CD14-positive monocyte (primary cell): ENCODE data around the gene WDR91. TPM values are rescaled to one million over a fixed set of nuclear protein-coding genes. Genes with fewer than 3 reads are reported as not detected.
A peak's percentile ranks its signal among the peaks of the same experiment; 100 is the strongest.

Experiments
- DNase-seq, 3 donors: peaks; one replicate each; pipeline ENCODE4 v3.0.0-alpha.2; 2011 to 2022
- H2AFZ ChIP-seq: 2 replicates; pipeline ENCODE4 v1.6.0; 2012; ENCODE audit warnings: mild to moderate bottlenecking, low read depth, low read length, inconsistent platforms; ENCODE audit not compliant: insufficient read depth, poor library complexity, severe bottlenecking
- H3K27ac ChIP-seq, 2 donors: 1 replicate in 1 of 2; 2 replicates in 1 of 2; pipeline ENCODE4 v1.5.1; 2012 to 2013; ENCODE audit warnings: low read length in 2 of 2, control low read depth in 1 of 2, inconsistent platforms in 1 of 2, low read depth in 1 of 2, mild to moderate bottlenecking in 1 of 2
- H3K27me3 ChIP-seq, 2 donors: one replicate each; pipeline versions ENCODE4 v1.6.0 to v1.6.1; 2011 to 2013; ENCODE audit warnings: low read length in 2 of 2; ENCODE audit not compliant: control insufficient read depth in 2 of 2, insufficient read depth in 2 of 2
- H3K36me3 ChIP-seq, 2 donors: replicated peaks in 1 of 2; 1 replicate in 1 of 2; 2 replicates in 1 of 2; pipeline versions ENCODE4 v1.5.1 to v1.6.1; 2012 to 2013; ENCODE audit warnings: low read length in 2 of 2, control low read depth in 1 of 2, inconsistent platforms in 1 of 2, mild to moderate bottlenecking in 1 of 2; ENCODE audit not compliant: insufficient read depth in 2 of 2, control insufficient read depth in 1 of 2
- H3K4me1 ChIP-seq, 2 donors: 1 replicate in 1 of 2; 2 replicates in 1 of 2; pipeline versions ENCODE4 v1.5.1 to v1.6.1; 2012 to 2013; ENCODE audit warnings: low read length in 2 of 2, control low read depth in 1 of 2, inconsistent platforms in 1 of 2, mild to moderate bottlenecking in 1 of 2, moderate library complexity in 1 of 2; ENCODE audit not compliant: insufficient read depth in 2 of 2, control insufficient read depth in 1 of 2
- H3K4me2 ChIP-seq: replicated peaks from 2 replicates; pipeline ENCODE3; 2012; ENCODE audit warnings: low read length, moderate library complexity, mild to moderate bottlenecking; ENCODE audit not compliant: poor library complexity, severe bottlenecking; ENCODE audit errors: extremely low read depth
- H3K4me3 ChIP-seq, 3 experiments: fragments of 200-600 bp in 1 of 3; sonication (generic) in 1 of 3; replicated peaks in 1 of 3; 1 replicate in 2 of 3; 2 replicates in 1 of 3; pipeline ENCODE4 v1.5.1; 2011 to 2013; ENCODE audit warnings: low read length in 3 of 3, mild to moderate bottlenecking in 3 of 3, control low read depth in 2 of 3, low read depth in 2 of 3, inconsistent platforms in 1 of 3, moderate library complexity in 1 of 3
- H3K79me2 ChIP-seq: 2 replicates; pipeline ENCODE4 v1.6.0; 2012; ENCODE audit warnings: mild to moderate bottlenecking, control low read depth, inconsistent platforms, low read length, moderate library complexity; ENCODE audit not compliant: insufficient read depth
- H3K9ac ChIP-seq: 2 replicates; pipeline ENCODE4 v1.6.0; 2017; ENCODE audit warnings: low read length, mild to moderate bottlenecking; ENCODE audit not compliant: insufficient read depth, poor library complexity, severe bottlenecking
- H3K9me3 ChIP-seq, 2 donors: replicated peaks in 1 of 2; 1 replicate in 1 of 2; 2 replicates in 1 of 2; pipeline versions ENCODE4 v1.5.1 to v1.6.1; 2012 to 2013; ENCODE audit warnings: low read length in 2 of 2, control low read depth in 1 of 2; ENCODE audit not compliant: control insufficient read depth in 1 of 2, insufficient read depth in 1 of 2
- H4K20me1 ChIP-seq: 2 replicates; pipeline ENCODE4 v1.6.0; 2012; ENCODE audit warnings: mild to moderate bottlenecking, low read length, control low read depth, moderate library complexity; ENCODE audit not compliant: insufficient read depth
- H3K27ac Mint-ChIP-seq, 7 donors: one replicate each; pipeline ENCODE4 v1.8.0; 2020; ENCODE audit warnings: mild to moderate bottlenecking in 7 of 7, mixed read lengths in 7 of 7, moderate library complexity in 6 of 7, inconsistent platforms in 2 of 7
- H3K27me3 Mint-ChIP-seq, 3 donors: one replicate each; pipeline ENCODE4 v1.8.0; 2021 to 2022; ENCODE audit warnings: low read depth in 3 of 3, mild to moderate bottlenecking in 3 of 3, mixed read lengths in 3 of 3, moderate library complexity in 3 of 3, inconsistent platforms in 1 of 3
- H3K36me3 Mint-ChIP-seq, 2 donors: one replicate each; pipeline ENCODE4 v1.8.0; 2020; ENCODE audit warnings: mixed read lengths in 2 of 2, inconsistent platforms in 1 of 2, mild to moderate bottlenecking in 1 of 2
- H3K4me1 Mint-ChIP-seq: one replicate; pipeline ENCODE4 v1.8.0; 2020; ENCODE audit warnings: mild to moderate bottlenecking, mixed read lengths
- H3K4me3 Mint-ChIP-seq, 2 donors: one replicate each; pipeline ENCODE4 v1.8.0; 2020; ENCODE audit warnings: mild to moderate bottlenecking in 2 of 2, mixed read lengths in 2 of 2, moderate library complexity in 1 of 2
- H3K9me3 Mint-ChIP-seq, 7 donors: one replicate each; pipeline ENCODE4 v1.8.0; 2020 to 2022; ENCODE audit warnings: mixed read lengths in 7 of 7, mild to moderate bottlenecking in 6 of 7, moderate library complexity in 6 of 7, inconsistent platforms in 2 of 7
- WGBS: methylation state at CpG from one replicate; pipeline ENCODE4 v1.1.5; 2013; ENCODE audit warnings: missing lambda C conversion rate; ENCODE audit not compliant: insufficient coverage; 5-methylcytosine and 5-hydroxymethylcytosine counted together
- intact Hi-C, 2 donors: fragments of 100-400 bp; cut with micrococcal nuclease; formaldehyde crosslinking; loops; one replicate each; pipeline versions ENCODE4 v1.15.0 to v1.15.1; 2023
- polyA plus RNA-seq, 3 donors: library from polyadenylated mRNA; depleted of rRNA in 1 of 3; unstranded in 2 of 3; stranded (reverse) in 1 of 3; fragments of 300-500 nt in 2 of 3; fragments of >200 nt in 1 of 3; fragmentation: Illumina TruSeq in 2 of 3; gene quantifications; 1 replicate in 2 of 3; 2 replicates in 1 of 3; pipeline ENCODE4 v1.2.3, GENCODE V29; 2012 to 2021
- TF ChIP-seq, protein P1 (sequence below): fragments of 200-600 bp; IDR thresholded peaks from one replicate; pipeline ENCODE4 v1.8.0; 2022; ENCODE audit warnings: antibody characterized with exemption, mild to moderate bottlenecking

WDR91 gene
- polyA plus RNA-seq, 3 donors = 2.5 to 35.0 (median 3.9) TPM

DNA sequence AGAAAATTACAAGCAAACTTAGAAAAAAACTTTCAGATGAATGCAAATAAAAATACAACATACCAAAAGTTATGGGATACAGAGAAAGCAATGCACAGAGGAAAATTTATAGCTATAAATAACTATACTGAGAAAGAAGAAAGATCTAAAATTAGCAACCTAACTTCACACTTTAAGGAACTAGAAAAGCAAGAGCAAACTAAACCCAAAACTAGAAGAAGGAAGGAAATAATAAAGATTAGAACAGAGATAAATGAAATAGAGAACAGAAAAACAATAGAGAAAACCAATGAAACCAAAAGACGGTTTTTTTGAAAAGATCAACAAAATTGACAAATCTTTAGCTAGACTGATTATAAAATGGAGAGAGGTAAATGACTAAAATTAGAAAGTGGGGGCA, 12.7 kb upstream of the WDR91 start:
- DNase-seq = peak in 1 of 3 donors; percentile 10
- TF ChIP-seq, protein P1, sequence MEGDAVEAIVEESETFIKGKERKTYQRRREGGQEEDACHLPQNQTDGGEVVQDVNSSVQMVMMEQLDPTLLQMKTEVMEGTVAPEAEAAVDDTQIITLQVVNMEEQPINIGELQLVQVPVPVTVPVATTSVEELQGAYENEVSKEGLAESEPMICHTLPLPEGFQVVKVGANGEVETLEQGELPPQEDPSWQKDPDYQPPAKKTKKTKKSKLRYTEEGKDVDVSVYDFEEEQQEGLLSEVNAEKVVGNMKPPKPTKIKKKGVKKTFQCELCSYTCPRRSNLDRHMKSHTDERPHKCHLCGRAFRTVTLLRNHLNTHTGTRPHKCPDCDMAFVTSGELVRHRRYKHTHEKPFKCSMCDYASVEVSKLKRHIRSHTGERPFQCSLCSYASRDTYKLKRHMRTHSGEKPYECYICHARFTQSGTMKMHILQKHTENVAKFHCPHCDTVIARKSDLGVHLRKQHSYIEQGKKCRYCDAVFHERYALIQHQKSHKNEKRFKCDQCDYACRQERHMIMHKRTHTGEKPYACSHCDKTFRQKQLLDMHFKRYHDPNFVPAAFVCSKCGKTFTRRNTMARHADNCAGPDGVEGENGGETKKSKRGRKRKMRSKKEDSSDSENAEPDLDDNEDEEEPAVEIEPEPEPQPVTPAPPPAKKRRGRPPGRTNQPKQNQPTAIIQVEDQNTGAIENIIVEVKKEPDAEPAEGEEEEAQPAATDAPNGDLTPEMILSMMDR = no peak
- Mint-ChIP-seq H3K4me1 (peaks cover 32% of the 10 kb centered on the region), H3K4me3 (peak overlapping the region in 1 of 2 donors; percentile 80), H3K36me3 (peaks cover 2 to 5% of the 10 kb centered on the region in 2 donors), H3K27me3 (peaks cover 0 to 3% (median 3%) of the 10 kb centered on the region in 3 donors), H3K9me3 (peaks cover 6 to 12% (median 7%) of the 10 kb centered on the region in 7 donors), H3K27ac (no peak overlapping the region)
- Histone ChIP-seq H3K9ac (no peak overlapping the region), H3K27me3 (no peaks in the 10 kb centered on the region), H4K20me1 (no peaks in the 10 kb centered on the region), H3K4me1 (peaks cover 18 to 31% of the 10 kb centered on the region in 2 donors), H3K4me2 (no peak overlapping the region), H3K27ac (no peak overlapping the region), H3K79me2 (no peaks in the 10 kb centered on the region), H3K4me3 (no peak overlapping the region), H3K36me3 (no peaks in the 10 kb centered on the region), H3K9me3 (no peaks in the 10 kb centered on the region), H2AFZ (no peak overlapping the region)
- WGBS = no CpG with 5 or more reads among the region's 1 CpG
- intact Hi-C loops = no loop called here

DNA sequence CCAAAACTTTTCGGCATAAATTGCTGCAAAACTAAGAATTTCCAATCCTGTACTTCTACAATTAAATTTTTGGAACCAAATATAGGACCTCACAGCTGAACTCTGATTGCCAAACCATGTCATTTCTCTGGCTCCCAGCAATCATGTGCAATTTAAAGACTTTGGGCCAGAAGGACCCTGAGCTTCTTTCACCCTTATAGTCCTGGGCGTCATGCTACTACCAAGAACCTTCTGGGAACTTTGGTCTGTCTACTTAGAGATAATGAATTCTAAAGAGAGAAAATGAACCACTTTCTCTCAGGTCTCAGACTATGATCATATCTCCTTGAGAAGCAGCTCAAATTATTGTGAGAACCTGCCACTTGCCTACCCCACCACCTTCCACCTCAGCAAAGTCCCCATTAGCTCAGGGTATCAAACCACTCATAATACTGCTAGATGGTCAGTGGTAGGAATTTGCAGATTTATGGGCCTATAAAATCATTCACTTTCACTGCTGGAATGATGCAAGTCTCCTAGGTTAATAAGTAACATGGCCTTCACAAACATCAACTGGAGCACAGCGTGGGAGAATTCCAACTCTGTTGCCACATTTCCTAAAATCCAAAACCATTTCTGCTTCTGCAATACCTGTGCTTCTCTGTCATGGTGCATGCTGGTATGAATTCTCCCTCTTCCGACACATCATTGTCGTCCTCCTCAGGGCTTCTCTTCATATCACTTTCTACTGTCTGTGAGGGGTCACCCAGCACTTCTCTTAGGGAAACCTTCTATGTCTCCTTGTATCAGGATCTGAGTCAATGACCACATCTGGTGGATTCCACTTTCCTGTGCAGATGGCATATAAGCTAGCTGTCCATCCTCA, 6.6 kb upstream of the WDR91 start:
- no peak overlapping the region for H2AFZ ChIP-seq
- H3K9me3 ChIP-seq = no peaks in the 10 kb centered on the region
- Mint-ChIP-seq H3K9me3 (no peaks in the 10 kb centered on the region), H3K27me3 (peaks cover 0 to 7% (median 3%) of the 10 kb centered on the region in 3 donors), H3K36me3 (no peaks in the 10 kb centered on the region), H3K4me3 (no peak overlapping the region), H3K4me1 (peaks cover 13% of the 10 kb centered on the region), H3K27ac (no peak overlapping the region)
- DNase-seq = no peak
- H3K9ac ChIP-seq = no peak overlapping the region
- no peaks in the 10 kb centered on the region for H4K20me1 ChIP-seq
- no peaks in the 10 kb centered on the region for H3K36me3 ChIP-seq
- H3K27me3 ChIP-seq = no peaks in the 10 kb centered on the region
- no peak overlapping the region for H3K4me3 ChIP-seq
- H3K27ac ChIP-seq = no peak overlapping the region
- H3K4me2 ChIP-seq = no peak overlapping the region
- H3K79me2 ChIP-seq = no peaks in the 10 kb centered on the region
- 94% methylated on average over 4 of the region's 5 CpGs for WGBS
- H3K4me1 ChIP-seq = peaks cover 12 to 15% of the 10 kb centered on the region in 2 donors
- intact Hi-C loops = no loop called here
- TF ChIP-seq, protein P1 = no peak
